Keratinocyte (primary cell): ENCODE data around the gene CXCL6.

ENCODE experiments used
- CTCF ChIP-seq, 3 experiments: IDR thresholded peaks in 1 of 3; conservative IDR thresholded peaks in 1 of 3; optimal IDR thresholded peaks in 1 of 3; 2 replicates in 2 of 3; 3 replicates in 1 of 3; pipeline versions ENCODE3 to v1.5.1; 2011; ENCODE audit warnings: low read length in 3 of 3, mild to moderate bottlenecking in 3 of 3, moderate library complexity in 2 of 3, control low read depth in 1 of 3, inconsistent platforms in 1 of 3; ENCODE audit not compliant: insufficient read depth in 2 of 3; ENCODE audit errors: extremely low read depth in 1 of 3
- EZH2 ChIP-seq: IDR thresholded peaks from one replicate; pipeline ENCODE4 v1.6.1; 2012; ENCODE audit warnings: inconsistent platforms, mild to moderate bottlenecking, low read length, moderate library complexity

- TF ChIP-seq CTCF (optimal IDR thresholded peaks at IDR 0.05 in 1 of 3, IDR thresholded peaks at IDR 0.05 in 1 of 3, conservative IDR thresholded peaks at IDR 0.05 in 1 of 3; ENCODE audit: extremely low read depth in 1 of 3, insufficient read depth in 2 of 3, low read length in 3 of 3) = no peak
- TF ChIP-seq EZH2 = no peak
Observed at GRCh38 chr4:73848183-73848777, 11.8 kb downstream of the CXCL6 start.
